Stimulated activated CD4-positive, alpha-beta T cell treated with anti-CD3 and anti-CD28 coated beads, TNF-alpha, amount 100 ng/mL, for 1 hour (primary cell): ENCODE measurements around the gene HSPH1.

ENCODE experiments used
- DNase-seq, 3 donors: peaks; one replicate each; pipeline ENCODE4 v3.0.0-alpha.2; 2020; ENCODE audit warnings: low read depth in 3 of 3, low spot score in 1 of 3

Gene HSPH1

GRCh38 chr13:31133621-31134020 lies 28.1 kb downstream of the HSPH1 start:
- no peak for DNase-seq

GRCh38 chr13:31131470-31131961 lies 30.2 kb downstream of the HSPH1 start:
- no peak for DNase-seq

GRCh38 chr13:31129419-31129818 lies 32.3 kb downstream of the HSPH1 start:
- no peak for DNase-seq

GRCh38 chr13:31124204-31124603 lies 37.5 kb downstream of the HSPH1 start:
- DNase-seq, result no peak

GRCh38 chr13:31122544-31123260 lies 39.0 kb downstream of the HSPH1 start:
- DNase-seq, result no peak

- DNase-seq, result no peak
Observed at GRCh38 chr13:31122143-31122542, 39.6 kb downstream of the HSPH1 start.

- no peak for DNase-seq
Observed at GRCh38 chr13:31121379-31122140, 40.1 kb downstream of the HSPH1 start.

- no peak for DNase-seq
Observed at GRCh38 chr13:31119966-31120700, 41.6 kb downstream of the HSPH1 start.

GRCh38 chr13:31119526-31119925 lies 42.2 kb downstream of the HSPH1 start:
- DNase-seq, result no peak

- DNase-seq, result no peak
Observed at GRCh38 chr13:31116224-31116623, 45.5 kb downstream of the HSPH1 start.

- no peak for DNase-seq
Observed at GRCh38 chr13:31115616-31116015, 46.1 kb downstream of the HSPH1 start.

GRCh38 chr13:31114641-31115040 lies 47.1 kb downstream of the HSPH1 start:
- no peak for DNase-seq

- DNase-seq, result no peak
Observed at GRCh38 chr13:31111136-31111535, 50.6 kb downstream of the HSPH1 start.

- no peak for DNase-seq
Observed at GRCh38 chr13:31110617-31111016, 51.1 kb downstream of the HSPH1 start.

- no peak for DNase-seq
Observed at GRCh38 chr13:31110169-31110568, 51.5 kb downstream of the HSPH1 start.

- no peak for DNase-seq
Observed at GRCh38 chr13:31107109-31107508, 54.6 kb downstream of the HSPH1 start.

GRCh38 chr13:31105856-31106255 lies 55.8 kb downstream of the HSPH1 start:
- DNase-seq, result no peak

- DNase-seq, result no peak
Observed at GRCh38 chr13:31105020-31105795, 56.5 kb downstream of the HSPH1 start.

- no peak for DNase-seq
Observed at GRCh38 chr13:31102905-31103304, 58.8 kb downstream of the HSPH1 start.

- DNase-seq, result no peak
Observed at GRCh38 chr13:31101472-31102170, 60.1 kb downstream of the HSPH1 start.
